AG09309 (cell line): ENCODE results near the gene AGAP1.

ENCODE experiments used
- DNase-seq: peaks from one replicate; pipeline ENCODE4 v3.0.0-alpha.2; 2010; ENCODE audit warnings: low read depth
- H3K4me3 ChIP-seq: 2 replicates; pipeline ENCODE4 v1.5.1; 2011; ENCODE audit warnings: mild to moderate bottlenecking, low read depth, low read length, moderate library complexity; ENCODE audit not compliant: control insufficient read depth
- TF ChIP-seq, protein P1 (sequence below): IDR thresholded peaks from 2 replicates; pipeline ENCODE4 v1.5.1; 2011; ENCODE audit warnings: mild to moderate bottlenecking, low read depth, low read length, inconsistent platforms; ENCODE audit not compliant: insufficient read depth, control insufficient read depth; ENCODE audit errors: missing control alignments

AGAP1 gene

GRCh38 chr2:235494716-235495372 is 1.0 kb downstream of the AGAP1 start:
- no peak for DNase-seq
- TF ChIP-seq, protein P1, sequence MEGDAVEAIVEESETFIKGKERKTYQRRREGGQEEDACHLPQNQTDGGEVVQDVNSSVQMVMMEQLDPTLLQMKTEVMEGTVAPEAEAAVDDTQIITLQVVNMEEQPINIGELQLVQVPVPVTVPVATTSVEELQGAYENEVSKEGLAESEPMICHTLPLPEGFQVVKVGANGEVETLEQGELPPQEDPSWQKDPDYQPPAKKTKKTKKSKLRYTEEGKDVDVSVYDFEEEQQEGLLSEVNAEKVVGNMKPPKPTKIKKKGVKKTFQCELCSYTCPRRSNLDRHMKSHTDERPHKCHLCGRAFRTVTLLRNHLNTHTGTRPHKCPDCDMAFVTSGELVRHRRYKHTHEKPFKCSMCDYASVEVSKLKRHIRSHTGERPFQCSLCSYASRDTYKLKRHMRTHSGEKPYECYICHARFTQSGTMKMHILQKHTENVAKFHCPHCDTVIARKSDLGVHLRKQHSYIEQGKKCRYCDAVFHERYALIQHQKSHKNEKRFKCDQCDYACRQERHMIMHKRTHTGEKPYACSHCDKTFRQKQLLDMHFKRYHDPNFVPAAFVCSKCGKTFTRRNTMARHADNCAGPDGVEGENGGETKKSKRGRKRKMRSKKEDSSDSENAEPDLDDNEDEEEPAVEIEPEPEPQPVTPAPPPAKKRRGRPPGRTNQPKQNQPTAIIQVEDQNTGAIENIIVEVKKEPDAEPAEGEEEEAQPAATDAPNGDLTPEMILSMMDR: no peak
- peak overlapping the region; percentile 61 for H3K4me3 ChIP-seq

DNA sequence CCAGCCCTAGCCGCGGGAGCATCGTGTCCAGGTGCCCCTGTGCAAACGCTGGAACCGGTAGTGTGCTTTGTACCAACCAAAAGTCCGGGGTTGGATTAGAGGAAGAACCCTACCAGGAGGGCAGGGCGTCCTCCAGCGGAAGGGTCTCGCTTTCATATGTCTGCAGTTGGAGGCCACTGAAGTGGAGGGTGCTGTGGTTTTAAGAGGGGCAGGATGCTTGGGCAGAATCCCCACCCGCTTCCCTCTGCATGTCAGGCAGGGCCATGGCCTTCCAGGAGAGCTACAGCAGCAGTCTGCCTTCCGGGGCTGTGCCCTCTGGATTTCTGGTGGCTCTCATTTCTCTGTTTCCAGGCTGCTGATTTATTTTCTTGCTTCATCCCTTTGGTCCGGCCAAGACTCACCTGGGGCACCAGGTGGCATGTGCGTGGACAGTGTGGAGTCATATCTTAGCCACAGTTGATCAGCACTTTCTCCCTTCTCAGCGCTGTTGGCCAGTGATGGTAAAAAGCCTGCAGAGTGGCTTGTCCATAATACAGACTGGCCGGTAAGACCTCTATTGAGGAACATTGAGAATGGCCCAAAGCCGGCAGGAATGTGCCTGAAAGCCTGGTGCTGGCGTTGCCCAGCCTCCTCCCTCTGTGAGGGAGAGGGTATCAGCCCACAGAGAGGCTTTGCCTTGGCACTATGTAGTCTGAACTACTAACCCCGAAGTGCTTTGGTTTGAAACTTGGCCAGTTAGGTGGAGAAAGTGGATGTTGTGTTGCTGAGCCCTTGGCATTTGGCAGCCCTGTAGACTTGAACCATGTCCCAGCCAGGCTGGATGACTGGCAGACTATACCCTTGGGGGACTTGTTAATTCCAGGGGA is 1.8 kb downstream of the AGAP1 start:
- TF ChIP-seq, protein P1: no peak
- no peak for DNase-seq
- H3K4me3 ChIP-seq: peak overlapping the region; percentile 61

DNA sequence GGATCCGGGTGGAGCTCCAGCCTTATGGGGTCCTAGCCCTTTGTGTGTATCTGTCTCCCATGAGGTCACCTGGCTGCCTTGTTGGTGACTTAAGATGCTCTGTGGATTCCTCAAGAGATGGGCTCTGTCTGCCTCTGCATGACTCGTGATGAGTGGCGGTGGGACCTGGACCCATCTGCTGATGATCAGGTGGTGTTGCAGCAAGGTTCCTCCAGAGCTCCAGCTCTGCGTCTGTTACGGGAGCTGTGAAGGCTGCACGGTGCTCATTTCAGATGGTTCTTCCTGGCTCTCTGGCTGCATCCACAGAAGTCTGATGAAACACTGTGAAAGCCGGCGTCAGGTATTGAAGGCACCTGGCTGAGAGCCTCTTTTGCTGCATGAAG is 2.4 kb downstream of the AGAP1 start:
- TF ChIP-seq, protein P1: no peak
- DNase-seq: no peak
- no peak overlapping the region for H3K4me3 ChIP-seq

GRCh38 chr2:235497096-235497495 is 3.3 kb downstream of the AGAP1 start:
- no peak for DNase-seq
- no peak overlapping the region for H3K4me3 ChIP-seq
- TF ChIP-seq, protein P1: no peak

DNA sequence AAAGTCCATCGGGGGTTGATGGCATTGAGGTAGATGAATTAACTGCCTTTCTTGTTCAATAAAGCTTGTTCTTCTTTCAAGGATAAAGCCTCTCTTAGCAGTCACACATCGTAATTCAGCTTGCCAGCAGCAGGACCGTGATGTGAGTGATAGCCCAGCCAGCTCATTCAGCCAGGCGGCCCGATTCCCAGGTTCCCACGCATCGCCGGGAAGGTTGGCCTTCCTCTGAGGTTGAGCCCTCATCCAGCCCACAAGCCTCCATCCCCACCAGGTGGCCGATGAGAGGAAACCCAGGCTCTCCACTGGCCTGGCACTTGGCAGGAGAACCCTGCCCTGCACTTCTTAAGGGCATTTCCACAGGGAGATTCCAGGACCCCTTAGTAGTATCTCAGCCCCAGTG is 4.7 kb downstream of the AGAP1 start:
- DNase-seq: no peak
- no peak overlapping the region for H3K4me3 ChIP-seq
- TF ChIP-seq, protein P1: no peak

DNA sequence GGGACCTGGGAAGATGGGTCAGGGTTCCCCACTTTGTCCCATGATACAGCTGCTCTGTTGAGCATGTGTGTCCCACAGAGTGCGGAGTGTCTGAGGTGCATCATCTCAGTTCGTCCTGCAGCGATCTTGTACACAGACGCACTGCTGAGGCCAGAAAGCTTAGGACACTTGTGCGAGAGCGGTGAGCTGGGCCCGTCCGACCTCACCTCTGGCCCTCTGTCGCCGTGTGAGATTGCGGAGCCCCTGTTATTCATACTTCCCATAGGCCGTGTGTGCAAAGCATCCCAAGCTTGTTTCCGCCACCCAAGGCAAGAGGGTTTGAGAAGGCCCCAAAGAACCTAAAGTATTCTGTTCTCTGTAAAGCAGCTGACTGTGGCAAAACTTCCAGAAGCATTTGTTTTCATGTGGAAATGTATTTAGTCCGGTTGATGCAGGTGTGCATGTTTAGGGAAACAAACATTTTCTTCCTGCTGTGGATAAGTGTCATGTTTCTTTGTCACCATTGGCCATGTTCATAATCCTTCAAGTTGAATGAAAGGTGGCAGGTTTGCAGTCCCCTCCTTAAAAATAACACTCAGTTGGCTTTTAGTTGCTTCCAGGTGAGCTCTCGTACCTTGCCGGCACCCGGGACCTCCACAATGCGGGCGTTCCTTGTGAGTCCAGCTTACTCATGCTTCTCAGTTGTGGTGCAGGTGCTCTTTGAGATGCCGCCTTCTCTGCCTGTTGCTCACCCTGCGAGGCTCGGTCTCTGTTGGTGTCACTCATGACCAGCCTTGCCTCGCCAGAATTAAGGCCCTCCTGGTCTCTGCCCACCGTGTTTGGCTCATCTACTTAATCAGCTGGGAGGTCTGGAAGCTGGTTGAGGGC is 5.3 kb downstream of the AGAP1 start:
- no peak overlapping the region for H3K4me3 ChIP-seq
- no peak for DNase-seq
- TF ChIP-seq, protein P1: no peak
